GM21367 (cell line): Measurements from ENCODE around the gene OAS1.
A peak's percentile ranks its signal among the peaks of the same experiment; 100 is the strongest.
"Not testable (repeated sequence)": the region's sequence is repeated elsewhere in the genome, so short reads cannot be mapped to it uniquely, and the experiment has no call there.

ENCODE experiments used
- ATAC-seq: cut with Tn5 transposase; IDR thresholded peaks from one replicate; pipeline ENCODE4 v1.9.1; 2021; ENCODE audit not compliant: unreplicated experiment

OAS1 gene

DNA sequence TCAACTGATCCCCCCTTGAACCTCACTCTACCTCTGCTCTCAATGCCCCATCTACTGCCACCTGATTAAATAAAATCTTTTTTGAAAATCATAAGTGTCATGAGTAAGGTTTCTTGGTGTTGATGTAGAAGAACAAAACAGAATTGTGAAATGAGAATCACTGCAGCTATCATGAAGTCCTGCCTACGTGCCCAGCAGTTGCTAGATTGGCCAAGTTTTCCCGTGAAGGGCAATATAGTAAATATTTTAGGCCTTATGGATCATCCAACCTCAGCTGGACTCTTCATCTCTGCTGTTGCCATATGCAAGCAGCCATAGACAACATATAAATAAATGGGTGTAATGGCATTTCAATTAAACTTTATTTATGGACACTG, 26.4 kb downstream of the OAS1 start:
- no peak for ATAC-seq

DNA sequence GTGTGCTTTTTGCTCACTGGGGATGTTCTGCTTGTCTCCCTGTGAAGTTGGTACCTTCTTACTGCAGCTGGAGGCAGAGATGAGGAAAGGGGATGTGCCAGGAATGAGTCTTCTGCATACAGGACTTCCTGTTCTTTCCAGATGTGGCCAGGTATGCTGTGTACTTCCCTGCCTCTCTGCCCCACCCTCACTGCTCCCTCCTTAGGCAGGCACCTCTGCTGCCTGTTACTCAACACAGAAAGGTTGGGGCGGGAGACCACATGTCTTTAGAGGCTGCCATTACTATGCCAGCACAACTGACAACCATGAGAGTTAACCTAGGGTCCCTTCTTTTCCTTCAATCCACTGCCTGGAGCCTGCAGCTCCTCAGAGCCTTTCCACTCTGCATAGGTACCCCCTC, 29.5 kb downstream of the OAS1 start:
- no peak for ATAC-seq

DNA sequence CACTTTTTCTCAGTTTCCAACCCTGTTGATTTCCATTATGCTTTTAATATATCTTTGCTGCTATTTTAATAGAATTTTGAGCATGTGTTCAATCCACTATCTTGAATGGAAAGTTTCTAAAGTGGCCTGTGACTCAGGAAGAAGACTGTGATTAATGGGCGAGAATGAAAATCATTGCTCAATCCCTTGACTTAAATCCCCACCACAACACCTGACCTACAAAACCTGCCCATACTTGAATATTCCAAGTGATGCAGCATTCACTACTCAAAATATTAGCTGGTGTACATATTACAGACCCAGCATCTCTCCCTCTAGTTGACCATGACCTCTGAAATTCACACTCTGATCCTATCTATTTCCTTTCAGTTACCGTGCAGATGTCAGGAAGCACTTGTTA, 30.2 kb downstream of the OAS1 start:
- ATAC-seq = no peak

DNA sequence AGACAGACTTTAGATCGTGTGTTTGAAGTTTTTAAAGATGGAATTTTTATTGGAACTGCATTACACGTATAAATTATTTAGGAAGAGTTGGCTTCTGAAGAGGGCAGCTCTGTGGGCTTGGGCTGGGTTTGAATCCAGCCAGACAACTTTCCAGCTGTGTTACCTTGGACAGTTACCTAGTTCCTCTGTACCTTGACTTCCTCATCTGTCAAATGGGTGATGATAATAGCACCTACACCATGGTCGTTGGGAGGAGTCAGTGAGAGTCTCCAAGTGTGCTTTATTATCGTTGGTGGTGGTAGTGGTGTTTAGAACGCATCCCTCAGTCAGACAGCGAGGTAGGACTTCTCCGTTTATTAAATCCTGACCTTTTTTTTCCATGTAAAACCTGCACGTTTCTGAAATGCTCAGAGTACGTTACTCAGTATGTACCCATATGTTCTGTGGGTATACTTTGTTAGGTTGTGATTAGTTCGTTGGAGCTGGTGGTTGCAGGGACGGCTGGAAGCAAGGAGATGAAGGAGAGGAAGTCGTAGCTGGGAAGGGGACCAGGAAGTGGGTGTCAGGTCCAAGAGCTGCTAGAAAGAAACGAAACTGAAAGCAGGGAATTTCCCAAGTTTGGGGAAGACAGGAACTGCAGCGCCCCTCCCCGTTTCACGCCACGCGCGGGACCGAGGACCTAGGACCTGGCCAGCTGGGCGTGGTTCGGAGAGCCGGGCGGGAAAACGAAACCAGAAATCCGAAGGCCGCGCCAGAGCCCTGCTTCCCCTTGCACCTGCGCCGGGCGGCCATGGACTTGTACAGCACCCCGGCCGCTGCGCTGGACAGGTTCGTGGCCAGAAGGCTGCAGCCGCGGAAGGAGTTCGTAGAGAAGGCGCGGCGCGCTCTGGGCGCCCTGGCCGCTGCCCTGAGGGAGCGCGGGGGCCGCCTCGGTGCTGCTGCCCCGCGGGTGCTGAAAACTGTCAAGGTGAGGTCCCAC, 31.3 kb downstream of the OAS1 start, which contains the start of gene OAS3:
OAS3 (plus strand) TSS at position 734 of the 979 bp plus-strand sequence; CDS start at position 791, 57 bp downstream.
- ATAC-seq = peak; percentile 36

DNA sequence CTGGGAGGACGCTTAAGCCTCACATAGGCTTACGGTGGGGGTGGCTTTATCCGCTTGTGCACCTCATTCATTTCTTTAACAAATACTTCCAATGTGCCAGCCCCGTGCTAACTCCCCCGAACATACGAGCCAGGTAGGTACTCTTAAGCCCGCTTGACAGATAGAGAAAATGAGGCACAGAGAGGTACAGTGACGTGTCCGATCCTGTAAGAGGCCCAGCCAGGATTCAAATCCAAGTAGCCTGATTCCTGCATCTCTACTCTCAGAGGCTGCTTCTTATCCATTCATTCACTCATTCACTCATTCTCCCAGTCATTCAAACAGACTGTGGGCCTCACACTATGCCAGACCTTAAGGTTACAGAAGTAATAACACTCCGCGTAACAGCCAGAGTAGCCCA, 32.0 kb downstream of the OAS1 start:
- no peak for ATAC-seq

DNA sequence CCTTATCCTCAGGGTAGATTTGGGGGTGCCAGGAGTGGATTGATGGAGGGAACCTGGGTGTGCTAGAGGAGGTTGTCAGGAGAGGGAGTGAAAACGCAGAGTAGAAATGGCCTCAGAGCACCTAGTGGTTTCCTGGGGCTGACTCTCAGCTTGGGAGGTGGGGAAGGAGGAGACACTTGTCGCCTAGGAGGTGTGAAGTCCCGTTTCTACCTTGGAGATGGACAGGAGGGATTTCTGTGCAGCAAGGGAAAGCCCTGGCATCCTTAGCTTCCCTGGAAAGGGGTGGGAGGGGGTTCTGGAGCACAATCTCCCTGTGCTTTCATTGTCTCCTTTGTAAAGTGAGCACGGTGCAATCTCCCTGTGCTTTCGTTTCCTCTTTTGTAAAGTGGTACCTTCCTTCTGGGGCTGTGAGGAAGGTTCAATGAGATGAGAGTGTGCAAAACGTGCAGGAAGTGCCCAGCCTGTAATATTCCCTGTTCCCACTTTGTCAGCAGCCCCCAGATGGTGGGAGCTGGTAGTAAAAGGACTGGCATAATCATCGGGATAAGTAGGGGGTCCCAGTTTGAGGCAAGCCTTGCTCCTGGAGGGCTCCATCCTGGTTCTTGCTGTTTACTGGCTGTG, 33.1 kb downstream of the OAS1 start:
- ATAC-seq = peak; percentile 62

DNA sequence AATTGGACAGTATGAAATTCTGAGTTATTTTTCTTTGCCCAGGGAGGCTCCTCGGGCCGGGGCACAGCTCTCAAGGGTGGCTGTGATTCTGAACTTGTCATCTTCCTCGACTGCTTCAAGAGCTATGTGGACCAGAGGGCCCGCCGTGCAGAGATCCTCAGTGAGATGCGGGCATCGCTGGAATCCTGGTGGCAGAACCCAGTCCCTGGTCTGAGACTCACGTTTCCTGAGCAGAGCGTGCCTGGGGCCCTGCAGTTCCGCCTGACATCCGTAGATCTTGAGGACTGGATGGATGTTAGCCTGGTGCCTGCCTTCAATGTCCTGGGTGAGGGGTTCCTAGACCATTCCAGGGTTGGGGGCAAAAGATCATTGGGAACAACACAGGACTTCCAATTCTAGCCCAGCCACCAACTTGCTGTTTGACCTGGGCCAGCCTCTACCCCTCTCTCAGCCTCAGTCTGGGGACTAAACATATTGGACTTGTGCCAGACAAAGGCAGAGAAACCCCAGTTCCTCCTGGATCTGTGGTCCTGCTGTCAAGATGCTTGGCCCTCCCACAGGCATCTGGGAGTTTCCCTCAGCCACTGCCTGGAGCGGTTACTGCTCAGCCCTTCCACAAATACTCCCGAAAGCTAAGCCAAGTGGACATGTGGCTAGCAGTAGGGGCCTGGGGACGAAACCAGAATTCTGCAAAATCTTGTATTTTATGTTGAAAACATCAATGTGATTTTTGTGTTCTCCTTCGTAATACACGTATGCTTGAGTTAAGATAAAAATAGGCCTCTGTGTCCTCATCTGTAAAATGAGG, 35.0 kb downstream of the OAS1 start:
- ATAC-seq = no peak

DNA sequence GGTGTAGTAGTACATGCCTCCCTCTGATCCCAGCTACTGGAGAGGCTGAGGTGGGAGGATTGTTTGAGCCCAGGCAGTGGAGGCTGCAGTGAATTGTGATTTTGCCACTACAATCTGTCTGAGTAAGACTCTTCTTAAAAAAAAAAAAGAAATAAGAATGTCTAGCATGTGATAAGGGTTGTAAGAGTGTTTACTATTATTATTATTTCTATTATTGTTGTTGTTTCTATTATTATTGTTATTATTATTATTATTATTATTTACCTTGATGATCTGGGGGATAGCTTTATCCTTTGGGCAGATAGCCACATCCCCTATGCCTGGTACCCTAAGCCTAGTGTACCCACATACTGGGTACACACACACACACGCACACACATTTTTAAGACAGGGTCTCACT, 35.8 kb downstream of the OAS1 start:
- ATAC-seq = no peak

DNA sequence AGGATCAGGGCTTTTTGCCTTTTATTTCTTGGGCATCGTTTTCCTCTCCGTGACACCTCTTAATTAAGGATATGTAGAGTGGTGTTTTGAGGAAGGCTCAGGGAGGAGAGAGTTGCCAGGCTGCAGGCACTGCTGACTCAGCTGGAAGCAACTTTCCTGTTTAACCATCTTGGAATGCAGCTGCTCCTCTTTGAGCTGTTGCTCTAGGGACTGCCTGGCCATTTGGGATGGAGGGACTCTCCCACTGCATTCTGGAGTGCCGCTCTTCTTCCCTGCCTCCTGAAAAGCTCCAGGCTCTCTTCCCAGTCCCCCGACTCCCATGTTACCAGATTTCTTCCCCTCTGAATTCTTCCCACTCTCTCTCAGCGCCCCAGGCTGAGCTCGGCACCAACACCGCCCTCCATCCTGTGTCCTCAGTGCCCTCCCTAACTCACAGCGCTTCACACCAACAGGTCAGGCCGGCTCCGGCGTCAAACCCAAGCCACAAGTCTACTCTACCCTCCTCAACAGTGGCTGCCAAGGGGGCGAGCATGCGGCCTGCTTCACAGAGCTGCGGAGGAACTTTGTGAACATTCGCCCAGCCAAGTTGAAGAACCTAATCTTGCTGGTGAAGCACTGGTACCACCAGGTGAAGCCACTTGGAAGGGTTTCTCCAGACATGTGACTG, 37.4 kb downstream of the OAS1 start:
- ATAC-seq = no peak

DNA sequence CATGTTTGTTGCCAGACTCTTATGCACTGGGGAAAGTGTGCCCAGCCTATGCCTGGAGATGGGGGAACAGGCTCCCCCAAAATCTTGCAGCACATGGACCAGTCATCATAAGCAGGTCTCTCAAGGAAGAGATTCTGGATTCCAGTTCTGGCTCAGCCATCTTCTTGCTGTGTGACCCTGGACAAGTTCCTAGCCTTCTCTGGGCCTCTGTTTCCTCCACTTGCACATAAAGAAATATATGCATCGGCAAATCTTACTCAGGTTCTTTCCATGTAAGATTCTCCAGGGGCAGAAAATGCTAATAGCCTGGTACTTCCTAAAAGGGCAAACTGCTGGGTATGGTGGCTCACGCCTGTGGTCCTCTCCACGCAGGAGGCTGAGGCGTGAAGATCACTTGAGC, 38.8 kb downstream of the OAS1 start:
- no peak for ATAC-seq

DNA sequence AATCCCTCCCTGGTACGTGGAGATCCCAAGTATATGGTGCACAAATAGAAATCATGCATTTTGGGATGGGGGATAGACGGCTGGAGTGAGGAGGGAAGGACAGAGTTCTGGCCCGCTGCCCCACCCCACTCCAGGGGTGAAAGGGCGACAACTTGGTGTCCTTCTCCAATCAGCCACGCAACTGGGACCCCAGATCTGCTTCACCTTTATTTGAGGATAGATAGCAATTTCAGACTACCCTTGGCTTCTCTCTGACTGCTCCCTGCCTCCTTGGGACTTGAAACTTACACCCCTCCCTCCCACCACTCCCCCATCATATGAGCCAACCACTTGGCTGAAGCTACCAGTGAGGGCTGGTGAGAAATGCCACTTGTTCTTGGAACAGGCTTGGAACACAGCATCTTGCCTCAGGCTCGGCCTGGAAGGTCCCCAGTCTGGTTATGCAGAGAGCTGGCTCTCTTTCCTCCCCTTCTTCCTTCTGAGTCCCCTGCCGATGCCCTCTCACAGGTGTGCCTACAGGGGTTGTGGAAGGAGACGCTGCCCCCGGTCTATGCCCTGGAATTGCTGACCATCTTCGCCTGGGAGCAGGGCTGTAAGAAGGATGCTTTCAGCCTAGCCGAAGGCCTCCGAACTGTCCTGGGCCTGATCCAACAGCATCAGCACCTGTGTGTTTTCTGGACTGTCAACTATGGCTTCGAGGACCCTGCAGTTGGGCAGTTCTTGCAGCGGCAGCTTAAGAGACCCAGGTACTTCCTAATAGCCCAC, 39.7 kb downstream of the OAS1 start:
- no peak for ATAC-seq

DNA sequence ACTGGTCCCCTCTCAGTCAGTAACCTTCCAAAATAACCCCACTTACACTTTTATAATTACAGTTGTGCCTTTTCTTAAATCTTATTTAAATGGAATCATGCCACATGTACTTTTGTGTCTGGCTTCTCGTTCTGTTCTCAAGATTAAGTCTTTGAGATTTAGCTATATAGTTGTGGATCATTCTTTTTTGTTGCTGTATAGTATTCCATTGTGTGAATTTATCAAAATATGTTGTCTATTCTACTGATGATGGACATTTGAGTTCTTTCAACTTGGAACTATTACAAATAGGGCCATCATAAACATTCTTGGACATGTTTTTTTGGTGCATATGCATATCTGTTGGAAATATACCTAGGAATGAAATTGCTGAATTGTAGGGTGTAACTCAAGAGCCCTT, 40.6 kb downstream of the OAS1 start:
- ATAC-seq = no peak

DNA sequence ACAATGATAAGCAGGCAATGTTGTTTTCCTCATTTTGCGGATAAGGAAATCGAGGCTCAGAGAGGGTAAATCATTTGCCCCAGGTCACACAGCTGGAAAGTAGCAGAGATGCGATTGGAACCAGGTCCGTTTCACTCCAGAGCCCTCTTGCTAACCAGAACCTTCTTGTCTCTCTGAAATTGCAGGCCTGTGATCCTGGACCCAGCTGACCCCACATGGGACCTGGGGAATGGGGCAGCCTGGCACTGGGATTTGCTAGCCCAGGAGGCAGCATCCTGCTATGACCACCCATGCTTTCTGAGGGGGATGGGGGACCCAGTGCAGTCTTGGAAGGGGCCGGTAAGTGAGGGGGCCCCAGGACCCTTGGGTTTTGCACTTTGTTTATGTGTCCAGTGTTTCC, 41.0 kb downstream of the OAS1 start:
- ATAC-seq = no peak

DNA sequence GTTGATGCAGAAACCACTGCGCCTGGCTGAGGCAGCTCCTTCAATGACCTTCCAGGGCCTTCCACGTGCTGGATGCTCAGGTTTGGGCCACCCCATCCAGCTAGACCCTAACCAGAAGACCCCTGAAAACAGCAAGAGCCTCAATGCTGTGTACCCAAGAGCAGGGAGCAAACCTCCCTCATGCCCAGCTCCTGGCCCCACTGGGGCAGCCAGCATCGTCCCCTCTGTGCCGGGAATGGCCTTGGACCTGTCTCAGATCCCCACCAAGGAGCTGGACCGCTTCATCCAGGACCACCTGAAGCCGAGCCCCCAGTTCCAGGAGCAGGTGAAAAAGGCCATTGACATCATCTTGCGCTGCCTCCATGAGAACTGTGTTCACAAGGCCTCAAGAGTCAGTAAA, 42.0 kb downstream of the OAS1 start:
- ATAC-seq = no peak

DNA sequence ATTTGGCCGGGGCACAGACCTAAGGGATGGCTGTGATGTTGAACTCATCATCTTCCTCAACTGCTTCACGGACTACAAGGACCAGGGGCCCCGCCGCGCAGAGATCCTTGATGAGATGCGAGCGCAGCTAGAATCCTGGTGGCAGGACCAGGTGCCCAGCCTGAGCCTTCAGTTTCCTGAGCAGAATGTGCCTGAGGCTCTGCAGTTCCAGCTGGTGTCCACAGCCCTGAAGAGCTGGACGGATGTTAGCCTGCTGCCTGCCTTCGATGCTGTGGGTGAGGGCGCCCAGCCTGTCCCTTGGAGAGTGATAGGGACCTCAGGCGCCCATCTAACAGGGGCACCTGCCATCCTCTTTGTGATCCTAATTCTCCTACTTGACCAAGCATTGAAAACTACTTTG, 43.9 kb downstream of the OAS1 start:
- ATAC-seq = no peak

DNA sequence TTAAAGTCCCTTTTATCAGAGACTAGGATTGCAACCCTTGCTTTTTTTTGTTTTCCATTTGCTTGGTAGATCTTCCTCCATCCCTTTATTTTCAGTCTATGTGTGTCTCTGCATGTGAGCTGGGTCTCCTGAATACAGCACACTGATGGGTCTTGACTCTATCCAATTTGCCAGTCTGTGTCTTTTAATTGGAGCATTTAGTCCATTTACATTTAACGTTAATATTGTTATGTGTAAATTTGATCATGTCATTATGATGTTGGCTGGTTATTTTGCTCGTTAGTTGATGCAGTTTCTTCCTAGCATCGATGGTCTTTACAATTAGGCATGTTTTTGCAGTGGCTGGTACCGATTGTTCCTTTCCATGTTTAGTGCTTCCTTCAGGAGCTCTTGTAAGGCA, 50.4 kb downstream of the OAS1 start:
- not testable (repeated sequence) for ATAC-seq

DNA sequence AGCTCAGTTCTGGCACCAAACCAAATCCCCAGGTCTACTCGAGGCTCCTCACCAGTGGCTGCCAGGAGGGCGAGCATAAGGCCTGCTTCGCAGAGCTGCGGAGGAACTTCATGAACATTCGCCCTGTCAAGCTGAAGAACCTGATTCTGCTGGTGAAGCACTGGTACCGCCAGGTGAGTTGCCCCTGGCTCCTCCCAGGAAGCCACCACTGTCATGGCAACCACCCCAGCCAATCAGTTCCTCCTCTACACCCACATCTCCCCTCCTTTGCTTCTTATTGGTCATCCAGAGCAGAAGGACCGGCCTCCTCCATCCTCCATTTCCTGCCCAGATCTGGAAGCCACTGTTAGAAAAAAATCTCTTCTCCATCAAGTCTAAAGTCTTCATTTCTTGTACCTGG, 54.3 kb downstream of the OAS1 start:
- no peak for ATAC-seq

DNA sequence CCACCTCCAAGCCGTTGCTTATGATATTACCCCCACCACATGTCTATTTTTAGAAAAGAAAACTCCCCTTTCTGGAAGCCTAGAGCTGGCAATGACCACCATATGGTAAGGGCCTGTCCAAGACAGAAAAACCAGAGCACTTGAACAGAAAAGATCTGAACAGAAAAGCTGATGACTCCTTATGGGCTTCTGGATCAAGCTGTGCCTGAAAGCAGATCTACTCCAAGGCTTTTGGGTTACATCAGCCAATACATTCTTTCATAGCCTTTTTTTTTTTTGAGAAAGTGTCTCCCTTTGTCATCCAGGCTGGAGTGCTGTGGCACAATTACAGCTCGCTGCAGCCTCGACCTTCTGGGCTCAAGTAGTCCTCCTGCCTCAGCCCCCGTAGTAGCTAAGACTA, 54.8 kb downstream of the OAS1 start:
- ATAC-seq = no peak

DNA sequence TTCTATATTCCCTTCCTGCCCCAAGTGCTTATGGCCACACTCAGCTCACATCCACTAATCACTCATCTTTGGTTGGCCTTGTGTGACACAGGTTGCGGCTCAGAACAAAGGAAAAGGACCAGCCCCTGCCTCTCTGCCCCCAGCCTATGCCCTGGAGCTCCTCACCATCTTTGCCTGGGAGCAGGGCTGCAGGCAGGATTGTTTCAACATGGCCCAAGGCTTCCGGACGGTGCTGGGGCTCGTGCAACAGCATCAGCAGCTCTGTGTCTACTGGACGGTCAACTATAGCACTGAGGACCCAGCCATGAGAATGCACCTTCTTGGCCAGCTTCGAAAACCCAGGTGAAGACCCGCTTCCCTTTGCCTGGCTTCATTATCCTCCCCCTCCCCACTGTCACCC, 55.8 kb downstream of the OAS1 start:
- no peak for ATAC-seq

DNA sequence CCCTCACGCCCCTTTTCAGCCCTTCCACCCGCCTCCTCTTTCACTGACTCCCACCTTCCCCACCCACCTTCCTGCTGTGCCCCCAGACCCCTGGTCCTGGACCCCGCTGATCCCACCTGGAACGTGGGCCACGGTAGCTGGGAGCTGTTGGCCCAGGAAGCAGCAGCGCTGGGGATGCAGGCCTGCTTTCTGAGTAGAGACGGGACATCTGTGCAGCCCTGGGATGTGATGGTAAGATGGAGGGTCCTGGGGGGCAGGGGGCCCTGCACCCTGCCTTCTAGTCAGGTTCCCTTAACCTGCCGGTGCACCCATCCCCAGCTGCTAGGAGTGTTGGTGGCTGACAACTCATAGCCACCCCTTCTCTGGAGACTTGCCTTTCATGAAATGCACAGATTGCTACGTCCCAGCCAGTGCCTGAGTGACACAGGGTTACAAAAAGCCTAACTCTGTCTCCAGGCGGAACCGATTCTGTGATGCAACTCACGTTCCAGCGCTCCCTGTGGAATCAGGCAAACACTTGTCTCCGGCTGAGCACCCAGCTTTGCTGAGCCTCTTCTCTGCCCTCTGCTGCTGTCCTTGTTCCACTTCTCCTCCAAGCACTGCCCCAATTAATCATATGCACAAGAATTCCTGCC, 56.6 kb downstream of the OAS1 start:
- no peak for ATAC-seq
